ENCODE results near the gene OBSCN.

- TF ChIP-seq CTCF (IDR thresholded peaks at IDR 0.05) (no peak), POLR2A (IDR thresholded peaks at IDR 0.05) (peak in 1 of 2 donors; percentile 13)
These were observed 151.1 kb downstream of the OBSCN start for GRCh38 chr1:228358764-228359612.

Data from heart left ventricle (tissue), 13 donors.